CD4-positive, alpha-beta memory T cell (primary cell): Measurements from ENCODE around the gene SHH. TPM values are rescaled to one million over a fixed set of nuclear protein-coding genes. Genes with fewer than 3 reads are reported as not detected.

Experiments used
- CTCF ChIA-PET: fragments of 350-600 bp; sonication (Branson Sonifier 250); formaldehyde crosslinking; loops from one replicate; lab custom pipeline; 2021; ENCODE audit warnings: inconsistent platforms; ENCODE audit not compliant: partially characterized antibody; lab: Charles Lee
- POLR2A ChIA-PET: fragments of 350-600 bp; sonication (Branson Sonifier 250); formaldehyde crosslinking; loops from one replicate; lab custom pipeline; 2021; ENCODE audit not compliant: partially characterized antibody; lab: Charles Lee
- DNase-seq, 5 donors: peaks; one replicate each; pipeline versions ENCODE4 v3.0.0 to v3.0.0-alpha.2; 2020 to 2022; ENCODE audit warnings: mixed read lengths in 1 of 5
- H3K27ac ChIP-seq: one replicate; pipeline ENCODE4 v1.7.0; 2013; ENCODE audit warnings: low read depth, low read length
- H3K27me3 ChIP-seq: 2 replicates; pipeline ENCODE4 v1.7.0; 2013; ENCODE audit warnings: mild to moderate bottlenecking, low read length, moderate library complexity; ENCODE audit not compliant: insufficient read depth
- H3K36me3 ChIP-seq: 2 replicates; pipeline ENCODE4 v1.7.0; 2013; ENCODE audit warnings: mild to moderate bottlenecking, low read length, moderate library complexity; ENCODE audit not compliant: insufficient read depth
- H3K4me1 ChIP-seq: 2 replicates; pipeline ENCODE4 v1.7.0; 2013; ENCODE audit warnings: mild to moderate bottlenecking, low read length, moderate library complexity; ENCODE audit not compliant: insufficient read depth
- H3K4me3 ChIP-seq, 2 donors: one replicate each; pipeline ENCODE4 v1.7.0; 2013; ENCODE audit warnings: low read length in 2 of 2, mild to moderate bottlenecking in 1 of 2
- H3K9me3 ChIP-seq, 2 donors: one replicate each; pipeline ENCODE4 v1.7.0; 2013; ENCODE audit warnings: low read length in 2 of 2, control low read depth in 1 of 2; ENCODE audit not compliant: control insufficient read depth in 1 of 2
- H3K27ac Mint-ChIP-seq, 7 donors: one replicate each; pipeline ENCODE4 v1.8.0; 2020 to 2021; ENCODE audit warnings: mixed read lengths in 7 of 7, mild to moderate bottlenecking in 6 of 7, inconsistent platforms in 3 of 7, moderate library complexity in 3 of 7
- H3K27me3 Mint-ChIP-seq, 2 donors: one replicate each; pipeline ENCODE4 v1.8.0; 2020 to 2021; ENCODE audit warnings: mixed read lengths in 2 of 2
- H3K36me3 Mint-ChIP-seq, 2 donors: one replicate each; pipeline ENCODE4 v1.8.0; 2020 to 2021; ENCODE audit warnings: mixed read lengths in 2 of 2, inconsistent platforms in 1 of 2, mild to moderate bottlenecking in 1 of 2
- H3K4me1 Mint-ChIP-seq, 4 donors: one replicate each; pipeline ENCODE4 v1.8.0; 2020 to 2021; ENCODE audit warnings: mixed read lengths in 4 of 4, mild to moderate bottlenecking in 1 of 4
- H3K4me3 Mint-ChIP-seq, 8 donors: one replicate each; pipeline ENCODE4 v1.8.0; 2020 to 2021; ENCODE audit warnings: mixed read lengths in 8 of 8, mild to moderate bottlenecking in 7 of 8, moderate library complexity in 6 of 8, inconsistent platforms in 3 of 8
- H3K9me3 Mint-ChIP-seq, 8 donors: one replicate each; pipeline ENCODE4 v1.8.0; 2020 to 2021; ENCODE audit warnings: mixed read lengths in 8 of 8, mild to moderate bottlenecking in 5 of 8, inconsistent platforms in 3 of 8, moderate library complexity in 1 of 8
- intact Hi-C: fragments of 100-400 bp; cut with micrococcal nuclease; formaldehyde crosslinking; loops from one replicate; pipeline ENCODE4 v1.15.1; 2023
- polyA plus RNA-seq, 2 donors: library from polyadenylated mRNA; unstranded; fragments of 300-500 nt; fragmentation: Illumina TruSeq; gene quantifications; one replicate each; pipeline ENCODE4 v1.2.3, GENCODE V29; 2021
- total RNA-seq, 2 experiments: library from RNA; stranded (reverse); gene quantifications; one replicate each; pipeline ENCODE4 v1.2.3, GENCODE V29; 2021

SHH gene
- total and polyA plus RNA-seq, 4 experiments from 2014 or later = 0.03 TPM; not detected in 3

GRCh38 chr7:155803418-155804376 lies 8.6 kb downstream of the SHH start:
- Mint-ChIP-seq H3K4me3 (peak overlapping the region; percentile 66 to 85 (median 78)), H3K36me3 (no peaks in the 10 kb centered on the region), H3K27ac (peak overlapping the region in 2 of 7 donors; percentile 48 to 78), H3K27me3 (peaks cover 38 to 43% of the 10 kb centered on the region in 2 donors), H3K4me1 (peaks cover 2 to 31% (median 17%) of the 10 kb centered on the region in 4 donors), H3K9me3 (peaks cover 0 to 3% (median 0%) of the 10 kb centered on the region in 8 donors)
- intact Hi-C loops = no loop called here
- POLR2A ChIA-PET = no interaction called here
- Histone ChIP-seq H3K27ac (no peak overlapping the region), H3K4me1 (peaks cover 22% of the 10 kb centered on the region), H3K4me3 (no peak overlapping the region), H3K9me3 (no peaks in the 10 kb centered on the region), H3K27me3 (peaks cover 19% of the 10 kb centered on the region), H3K36me3 (no peaks in the 10 kb centered on the region)
- CTCF ChIA-PET = no interaction called here
- DNase-seq = peak in 2 of 5 donors; percentile 11 to 14

DNA sequence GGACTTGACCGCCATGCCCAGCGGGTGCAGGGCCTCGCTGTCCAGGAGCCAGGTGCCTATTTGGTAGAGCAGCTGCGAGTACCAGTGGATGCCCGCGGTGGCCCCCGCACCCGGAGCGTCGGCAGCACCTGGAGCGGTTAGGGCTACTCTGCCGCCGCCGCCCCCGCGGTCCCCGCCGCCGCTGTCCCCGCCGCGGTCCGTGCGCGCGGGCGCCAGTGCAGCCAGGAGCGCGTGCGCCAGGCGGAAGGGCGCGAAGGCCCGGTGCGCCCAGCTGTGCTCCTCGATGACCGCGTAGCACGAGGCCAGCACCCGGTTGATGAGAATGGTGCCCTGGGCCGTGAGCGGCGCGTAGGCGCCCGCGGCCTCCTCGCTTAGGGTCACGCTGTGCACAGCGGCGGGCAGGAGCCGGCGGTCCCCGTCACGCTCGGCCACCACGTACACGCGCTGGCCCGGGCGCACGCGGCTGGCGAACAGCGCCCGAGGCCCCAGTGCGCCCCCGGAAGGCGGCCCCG lies 9.3 kb downstream of the SHH start:
- no peaks in the 10 kb centered on the region for H3K36me3 Mint-ChIP-seq
- DNase-seq = no peak
- H3K27ac Mint-ChIP-seq = no peak overlapping the region
- H3K4me1 Mint-ChIP-seq = peaks cover 2 to 30% (median 17%) of the 10 kb centered on the region in 4 donors
- peaks cover 22% of the 10 kb centered on the region for H3K4me1 ChIP-seq
- ChIA-PET CTCF (no interaction called here), POLR2A (no interaction called here)
- intact Hi-C loops = no loop called here
- no peaks in the 10 kb centered on the region for H3K9me3 ChIP-seq
- no peak overlapping the region for H3K4me3 Mint-ChIP-seq
- H3K27me3 ChIP-seq = peaks cover 19% of the 10 kb centered on the region
- peaks cover 40 to 49% of the 10 kb centered on the region in 2 donors for H3K27me3 Mint-ChIP-seq
- no peak overlapping the region for H3K4me3 ChIP-seq
- no peak overlapping the region for H3K27ac ChIP-seq
- H3K36me3 ChIP-seq = no peaks in the 10 kb centered on the region
- peaks cover 0 to 3% (median 0%) of the 10 kb centered on the region in 8 donors for H3K9me3 Mint-ChIP-seq

DNA sequence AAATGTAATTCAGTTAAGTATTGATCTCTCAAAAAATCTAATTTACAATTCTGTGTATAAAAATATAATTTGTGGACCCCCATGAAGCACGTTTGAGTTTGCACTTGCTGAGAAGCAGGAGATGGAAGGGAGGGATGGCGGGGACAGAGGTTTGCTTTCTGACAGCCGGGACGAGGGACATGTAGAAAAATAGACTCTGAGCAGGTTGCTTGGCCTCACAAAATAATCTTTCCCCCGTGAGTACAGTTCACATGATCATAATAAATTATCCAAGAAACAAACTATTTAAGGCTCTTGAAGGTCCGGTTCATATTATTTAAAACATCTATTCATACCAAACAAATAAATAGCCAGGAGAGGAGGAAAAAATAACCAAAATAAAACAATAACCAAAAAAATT lies 10.0 kb downstream of the SHH start:
- peak overlapping the region in 5 of 8 donors; percentile 25 to 51 (median 32) for H3K4me3 Mint-ChIP-seq
- CTCF ChIA-PET = no interaction called here
- intact Hi-C loops = no loop called here

GRCh38 chr7:155800741-155801267 lies 11.5 kb downstream of the SHH start:
- H3K4me1 Mint-ChIP-seq = peaks cover 2 to 12% (median 8%) of the 10 kb centered on the region in 4 donors
- ChIA-PET POLR2A (no interaction called here), CTCF (no interaction called here)
- no peak overlapping the region for H3K27ac Mint-ChIP-seq
- peaks cover 16% of the 10 kb centered on the region for H3K4me1 ChIP-seq
- H3K36me3 ChIP-seq = no peaks in the 10 kb centered on the region
- H3K9me3 ChIP-seq = no peaks in the 10 kb centered on the region
- peaks cover 6% of the 10 kb centered on the region for H3K27me3 ChIP-seq
- no peak overlapping the region for H3K27ac ChIP-seq
- no peak for DNase-seq
- peaks cover 30 to 35% of the 10 kb centered on the region in 2 donors for H3K27me3 Mint-ChIP-seq
- no peaks in the 10 kb centered on the region for H3K36me3 Mint-ChIP-seq
- no peak overlapping the region for H3K4me3 ChIP-seq
- peaks cover 0 to 3% (median 0%) of the 10 kb centered on the region in 8 donors for H3K9me3 Mint-ChIP-seq
- intact Hi-C loops = no loop called here
- peak overlapping the region in 1 of 8 donors; percentile 10 for H3K4me3 Mint-ChIP-seq

More for the DNA sequence above, 10.0 kb downstream of the SHH start:
- no peak overlapping the region for H3K4me3 ChIP-seq
- H3K27me3 ChIP-seq = peaks cover 12% of the 10 kb centered on the region
- POLR2A ChIA-PET = no interaction called here
- Mint-ChIP-seq H3K9me3 (peaks cover 0 to 3% (median 0%) of the 10 kb centered on the region in 8 donors), H3K4me1 (peaks cover 2 to 24% (median 13%) of the 10 kb centered on the region in 4 donors), H3K27me3 (peaks cover 34 to 43% of the 10 kb centered on the region in 2 donors), H3K27ac (peak overlapping the region in 1 of 7 donors; percentile 13), H3K36me3 (no peaks in the 10 kb centered on the region)
- no peaks in the 10 kb centered on the region for H3K9me3 ChIP-seq
- peaks cover 19% of the 10 kb centered on the region for H3K4me1 ChIP-seq
- DNase-seq = no peak
- no peak overlapping the region for H3K27ac ChIP-seq
- no peaks in the 10 kb centered on the region for H3K36me3 ChIP-seq

- peaks cover 1 to 11% (median 7%) of the 10 kb centered on the region in 4 donors for H3K4me1 Mint-ChIP-seq
- H3K36me3 ChIP-seq = no peaks in the 10 kb centered on the region
- H3K27ac ChIP-seq = no peak overlapping the region
- no peak overlapping the region for H3K27ac Mint-ChIP-seq
- no peak overlapping the region for H3K4me3 Mint-ChIP-seq
- H3K4me3 ChIP-seq = no peak overlapping the region
- ChIA-PET CTCF (no interaction called here), POLR2A (no interaction called here)
- H3K9me3 ChIP-seq = no peaks in the 10 kb centered on the region
- peaks cover 29 to 35% of the 10 kb centered on the region in 2 donors for H3K27me3 Mint-ChIP-seq
- H3K36me3 Mint-ChIP-seq = no peaks in the 10 kb centered on the region
- intact Hi-C loops = no loop called here
- DNase-seq = no peak
- H3K4me1 ChIP-seq = peaks cover 11% of the 10 kb centered on the region
- H3K9me3 Mint-ChIP-seq = peaks cover 0 to 3% (median 0%) of the 10 kb centered on the region in 8 donors
- peaks cover 6% of the 10 kb centered on the region for H3K27me3 ChIP-seq
Observed at GRCh38 chr7:155800301-155800700, 12.0 kb downstream of the SHH start.

DNA sequence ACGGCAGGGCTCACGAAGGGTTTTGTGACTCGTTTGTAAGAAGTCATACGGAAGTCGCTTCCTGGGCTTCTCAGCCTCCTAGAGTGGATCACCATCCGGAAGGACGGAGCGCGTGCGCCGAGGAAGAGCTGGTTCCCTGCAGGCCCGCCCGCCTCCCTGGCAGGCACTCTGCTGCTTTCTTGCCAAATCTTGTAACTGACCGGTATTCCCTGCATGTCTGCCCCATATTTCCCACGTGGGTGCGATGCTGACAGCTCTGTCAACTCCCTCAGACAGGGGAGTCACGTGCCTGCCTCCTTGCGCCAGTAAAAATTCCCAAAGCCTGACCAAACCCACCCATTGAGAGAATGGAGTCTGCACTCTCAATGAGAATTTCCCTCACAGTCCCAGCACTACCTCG lies 12.7 kb downstream of the SHH start:
- Histone ChIP-seq H3K36me3 (no peaks in the 10 kb centered on the region), H3K27ac (no peak overlapping the region), H3K4me1 (peaks cover 8% of the 10 kb centered on the region), H3K27me3 (peaks cover 6% of the 10 kb centered on the region), H3K9me3 (no peaks in the 10 kb centered on the region), H3K4me3 (no peak overlapping the region)
- ChIA-PET CTCF (interaction anchor here (1.0 to 1.7 kb wide), 2 partner anchors 9 to 18 kb away, joined by 3 to 7 read pairs; no protein-coding TSS in a partner anchor), POLR2A (no interaction called here)
- Mint-ChIP-seq H3K9me3 (peaks cover 0 to 3% (median 0%) of the 10 kb centered on the region in 8 donors), H3K4me3 (no peak overlapping the region), H3K27me3 (peaks cover 28 to 35% of the 10 kb centered on the region in 2 donors), H3K27ac (no peak overlapping the region), H3K4me1 (peaks cover 0 to 8% (median 5%) of the 10 kb centered on the region in 4 donors), H3K36me3 (no peaks in the 10 kb centered on the region)
- intact Hi-C loops = no loop called here
- DNase-seq = no peak
